GM19455 (cell line): ENCODE data around the gene LIPJ.

Experiments used
- ATAC-seq: cut with Tn5 transposase; IDR thresholded peaks from one replicate; pipeline ENCODE4 v1.9.1; 2021; ENCODE audit not compliant: unreplicated experiment

The LIPJ gene

DNA sequence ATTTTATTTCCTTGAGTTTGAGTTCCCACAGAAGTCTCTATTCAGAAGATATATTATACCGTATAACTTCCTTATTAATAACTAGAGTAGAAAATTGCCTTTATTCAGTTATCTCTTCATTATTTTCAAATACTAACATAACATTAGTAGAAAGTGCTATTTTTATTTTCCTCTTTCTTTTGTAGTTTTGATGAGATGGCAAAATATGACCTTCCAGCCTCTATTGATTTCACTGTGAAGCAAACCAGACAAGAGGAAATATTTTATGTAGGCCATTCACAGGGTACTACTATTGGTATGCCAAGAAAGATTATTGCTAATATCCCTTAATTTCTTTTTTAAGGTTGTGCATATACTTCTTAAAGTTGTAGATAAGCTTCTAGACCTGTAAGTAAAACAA, 7.9 kb downstream of the LIPJ start:
- ATAC-seq: no peak

DNA sequence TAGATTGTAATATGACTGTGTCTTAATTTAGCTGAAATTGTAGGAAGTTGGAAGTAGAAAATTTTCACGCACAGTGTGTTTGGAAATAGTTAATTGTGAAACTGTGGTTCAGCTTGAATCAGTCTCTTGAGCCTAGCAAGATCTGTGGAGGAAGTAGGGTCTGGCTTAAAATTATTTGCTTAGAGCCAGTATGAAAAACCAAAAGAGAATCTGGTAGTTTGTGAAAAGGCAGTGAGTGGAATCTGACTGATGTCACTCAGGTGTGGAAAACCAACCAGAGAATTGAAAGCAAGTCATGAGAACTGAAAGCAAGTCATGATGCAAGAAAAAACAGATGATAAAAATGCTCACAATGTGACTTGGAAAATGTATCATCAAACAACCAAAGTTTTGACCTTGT, 11.5 kb downstream of the LIPJ start:
- ATAC-seq: peak; percentile 89

DNA sequence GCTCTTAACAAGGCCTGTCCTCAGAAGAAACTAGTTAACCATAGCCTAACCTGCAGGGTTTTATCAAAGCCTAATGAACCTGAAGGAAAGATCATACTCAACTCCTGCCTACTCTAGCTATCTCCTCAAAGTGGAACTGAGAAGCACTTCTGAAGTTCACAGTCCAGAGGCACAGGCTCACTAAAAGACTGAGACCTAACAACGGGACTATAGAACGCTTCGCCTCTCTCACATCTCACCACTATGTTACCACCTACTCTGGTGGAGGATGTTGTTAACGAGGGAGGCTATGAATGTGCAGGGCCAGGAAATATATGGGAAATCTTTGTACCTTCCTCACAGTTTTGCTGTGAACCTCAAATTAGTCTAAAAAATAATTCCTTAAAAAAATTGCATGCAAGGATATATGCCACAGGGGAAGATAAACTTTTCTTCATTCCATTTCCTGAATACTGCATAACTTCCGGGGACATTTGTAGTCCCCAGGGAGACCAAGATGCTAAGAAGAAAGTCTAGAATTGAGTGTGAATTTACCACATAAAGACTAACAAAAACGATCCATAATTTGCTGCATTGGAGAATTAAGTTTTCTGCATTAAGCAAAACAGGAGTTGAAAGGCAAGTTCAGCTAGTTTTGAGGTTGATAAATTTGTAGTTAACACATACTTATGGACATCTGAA, 21.6 kb downstream of the LIPJ start:
- peak; percentile 57 for ATAC-seq

DNA sequence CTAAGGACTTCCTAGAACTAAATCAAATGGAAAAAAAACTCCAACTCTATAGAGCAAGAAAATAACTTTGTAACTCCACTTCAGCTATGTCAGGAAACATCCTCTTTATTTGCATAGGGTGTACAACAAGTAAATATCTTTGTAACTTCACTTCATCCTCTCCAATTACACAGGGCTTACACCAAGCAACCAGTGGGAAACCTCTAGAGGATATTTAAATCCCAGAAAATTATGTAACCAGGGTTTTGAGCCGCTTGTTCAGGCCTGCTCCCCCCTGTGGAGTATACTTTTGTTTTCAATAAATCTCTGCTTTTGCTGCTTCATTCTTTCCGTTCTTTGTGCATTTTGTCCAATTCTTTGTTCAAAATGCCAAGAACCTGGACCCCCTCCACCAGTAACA, 22.2 kb downstream of the LIPJ start:
- no peak for ATAC-seq

DNA sequence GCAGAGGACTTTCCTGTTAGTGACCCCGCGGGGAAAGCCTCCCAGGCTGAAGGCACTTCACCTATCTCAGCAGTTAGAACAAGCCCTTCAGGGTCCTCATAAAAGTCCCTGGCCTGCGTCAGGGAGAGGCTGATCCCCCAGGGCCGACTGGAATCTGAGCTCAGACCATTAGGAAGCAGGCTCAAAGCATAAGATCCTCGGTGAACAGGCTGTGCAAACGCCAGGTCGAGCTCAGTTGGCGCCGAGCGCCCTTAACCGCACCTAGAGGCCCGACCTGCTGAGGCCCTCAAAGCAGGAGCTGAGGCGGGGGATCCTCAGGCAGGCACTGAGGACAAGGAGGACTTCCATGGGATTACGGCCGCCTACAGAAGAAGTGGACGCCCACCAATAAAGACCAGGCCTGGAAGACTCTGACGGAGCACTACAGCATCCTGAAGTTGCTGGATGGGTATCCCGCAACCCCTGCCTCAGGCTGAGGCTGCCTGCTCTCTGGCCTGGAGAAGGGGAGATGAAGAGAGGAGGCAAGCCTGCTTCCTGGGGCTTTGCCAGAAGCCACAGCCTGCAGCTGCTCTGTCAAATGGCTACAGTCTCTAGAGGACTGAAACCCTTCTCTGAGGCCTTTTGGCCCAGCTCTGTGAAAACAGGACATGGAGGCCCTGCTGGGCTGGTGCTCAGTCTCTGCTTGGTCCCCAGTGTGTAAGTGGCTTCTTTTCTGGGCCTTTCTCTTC, 29.9 kb downstream of the LIPJ start:
- no peak for ATAC-seq

DNA sequence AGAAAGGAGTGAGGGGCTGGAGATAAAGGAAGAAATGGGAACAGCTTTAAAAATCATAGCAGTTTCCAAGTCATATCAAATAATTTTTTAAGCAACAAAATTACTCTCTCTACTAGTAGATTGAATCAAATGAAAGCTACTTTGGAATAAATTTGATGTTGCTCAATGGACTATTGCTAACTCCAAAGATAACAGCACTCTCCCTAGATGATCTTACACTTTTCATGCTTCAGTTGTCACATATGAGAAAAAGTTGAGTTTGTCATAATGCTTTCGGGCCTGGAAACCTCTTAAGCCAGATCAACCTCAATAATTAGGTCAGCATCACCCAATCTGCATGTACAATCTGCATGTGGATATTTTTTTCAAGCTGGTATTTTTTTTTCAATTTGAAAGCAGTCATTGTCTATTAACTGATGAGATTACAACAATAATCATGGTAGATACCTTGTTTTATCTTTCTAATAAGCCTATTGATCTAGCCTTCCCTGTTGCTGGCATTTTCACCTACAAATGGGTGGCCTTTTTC, 31.3 kb downstream of the LIPJ start:
- ATAC-seq: no peak

DNA sequence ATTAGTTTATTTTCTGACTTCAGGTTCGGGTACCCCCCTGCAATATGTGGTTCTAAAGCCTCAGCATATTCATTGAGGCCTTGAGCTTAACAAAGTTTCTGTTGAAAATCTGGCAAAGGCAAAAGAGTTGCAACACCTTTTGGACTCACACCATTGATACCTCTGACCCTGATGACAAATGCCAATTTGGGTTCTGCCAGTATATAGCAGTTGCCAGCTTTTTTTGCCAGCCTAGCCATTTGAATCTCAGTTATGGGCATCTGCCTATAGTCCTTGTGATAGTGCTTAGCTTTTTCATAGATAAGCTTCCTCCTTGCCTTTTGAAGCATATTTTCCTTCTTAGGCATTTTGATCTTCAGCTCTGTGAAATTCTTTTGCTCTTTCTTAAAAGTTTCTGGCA, 31.9 kb downstream of the LIPJ start:
- ATAC-seq: no peak

DNA sequence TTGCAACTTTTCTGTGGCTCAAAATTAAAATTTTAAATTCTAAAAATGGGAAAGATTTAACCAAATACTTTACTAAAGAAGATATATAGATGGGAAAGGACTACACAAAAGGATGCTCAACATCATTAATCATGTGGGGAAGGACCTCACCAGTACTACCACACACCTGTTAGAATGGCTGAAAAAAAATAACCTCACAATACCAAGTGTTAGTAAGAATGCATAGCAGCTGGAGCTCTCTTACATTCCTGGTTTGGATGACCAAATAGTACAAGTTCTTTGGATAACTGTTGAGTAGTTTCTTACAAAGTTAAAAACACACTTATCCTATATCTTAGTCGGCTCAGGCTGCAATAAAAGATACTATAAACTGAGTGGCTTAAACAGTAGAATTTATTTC, 33.9 kb downstream of the LIPJ start:
- ATAC-seq: no peak

DNA sequence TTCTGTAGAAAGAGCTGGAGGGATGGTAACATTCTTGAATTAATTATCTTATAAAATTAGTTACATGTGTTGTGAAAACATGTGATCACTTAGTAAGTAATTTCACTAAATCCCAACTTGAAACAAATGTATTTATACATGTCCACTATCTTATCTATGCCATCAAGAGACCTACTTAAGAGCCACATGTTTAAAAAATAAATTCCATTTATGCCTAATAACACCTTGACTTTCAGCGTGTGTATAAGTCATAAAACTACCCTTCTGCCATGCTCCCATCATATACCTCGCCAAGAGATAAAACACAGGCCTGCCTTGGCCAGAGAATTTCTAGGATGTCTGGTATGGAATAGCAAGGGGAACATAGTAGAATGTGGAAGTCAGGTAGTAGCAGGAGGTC, 37.3 kb downstream of the LIPJ start:
- no peak for ATAC-seq

DNA sequence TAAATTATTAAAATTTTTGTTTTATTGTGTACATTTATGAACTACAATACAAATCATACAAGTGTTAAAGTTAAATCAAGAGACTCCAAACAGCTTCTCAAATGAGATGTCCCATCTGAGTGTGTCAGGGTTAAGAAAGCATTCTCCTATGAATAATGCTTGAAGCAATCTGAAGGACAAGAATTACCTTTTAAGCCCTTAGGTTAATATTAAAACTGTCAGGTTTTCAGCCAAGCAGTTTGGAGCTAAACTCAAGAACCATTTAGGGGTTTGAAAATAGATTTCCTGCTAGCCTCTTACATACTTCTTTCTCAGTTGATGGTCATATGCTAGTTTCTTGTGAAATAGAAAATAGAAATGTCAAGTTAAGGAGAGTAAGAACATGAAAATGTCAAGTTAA, 38.3 kb downstream of the LIPJ start:
- no peak for ATAC-seq

DNA sequence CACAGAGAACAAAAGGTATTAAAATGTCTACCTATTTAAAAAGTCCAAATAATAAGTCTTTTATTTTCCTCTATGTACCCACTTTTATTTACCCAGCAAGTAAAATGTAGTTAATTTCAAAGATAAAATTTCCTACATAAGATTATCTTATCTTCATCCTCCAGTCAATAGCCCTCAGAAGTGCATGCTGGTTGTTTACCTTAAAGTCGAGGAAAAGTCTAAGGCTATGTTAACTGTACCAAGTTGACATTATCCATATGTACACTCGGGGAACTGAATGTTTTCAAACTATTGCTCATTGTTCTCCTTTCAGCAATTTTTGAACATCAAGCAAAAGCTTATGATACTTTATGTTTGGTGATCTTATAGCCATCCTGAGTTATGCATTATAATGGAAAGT, 53.6 kb downstream of the LIPJ start:
- no peak for ATAC-seq

DNA sequence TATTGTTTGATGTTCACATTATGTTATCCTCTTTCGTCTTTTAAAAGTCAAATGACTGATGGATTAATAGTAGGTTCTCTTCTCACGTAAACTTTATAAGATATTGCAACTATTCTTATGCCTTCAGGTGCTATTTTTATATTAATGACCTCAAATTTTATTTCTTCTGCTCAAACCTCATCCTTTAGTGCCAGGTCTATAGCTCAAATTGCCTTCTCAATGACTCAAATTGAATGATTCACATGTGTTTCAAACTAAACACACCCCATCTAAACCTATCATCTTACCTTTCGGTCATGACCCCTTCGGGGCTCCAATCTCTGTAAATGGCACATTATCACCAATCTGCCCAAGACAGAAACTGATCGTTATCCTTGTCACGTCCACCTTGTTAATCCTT, 55.6 kb downstream of the LIPJ start:
- ATAC-seq: no peak

DNA sequence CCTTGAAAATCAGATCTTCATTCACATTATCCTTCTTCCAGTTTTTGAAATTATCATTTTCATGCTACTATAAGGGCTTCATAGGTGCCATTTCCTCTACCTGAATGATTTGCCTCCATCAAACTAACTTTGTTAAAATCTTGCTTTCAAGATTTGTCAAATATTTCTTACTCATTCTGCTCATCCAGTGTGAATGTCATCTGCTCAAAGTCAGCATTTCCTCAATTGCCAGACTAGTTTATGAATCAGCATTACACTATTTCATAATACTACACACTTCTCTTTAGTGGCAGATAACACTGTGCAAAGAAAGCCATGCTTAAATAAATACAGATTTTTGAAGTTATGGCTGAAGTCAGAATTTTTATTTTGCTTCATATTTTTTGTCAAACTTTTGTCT, 56.4 kb downstream of the LIPJ start:
- ATAC-seq: no peak

DNA sequence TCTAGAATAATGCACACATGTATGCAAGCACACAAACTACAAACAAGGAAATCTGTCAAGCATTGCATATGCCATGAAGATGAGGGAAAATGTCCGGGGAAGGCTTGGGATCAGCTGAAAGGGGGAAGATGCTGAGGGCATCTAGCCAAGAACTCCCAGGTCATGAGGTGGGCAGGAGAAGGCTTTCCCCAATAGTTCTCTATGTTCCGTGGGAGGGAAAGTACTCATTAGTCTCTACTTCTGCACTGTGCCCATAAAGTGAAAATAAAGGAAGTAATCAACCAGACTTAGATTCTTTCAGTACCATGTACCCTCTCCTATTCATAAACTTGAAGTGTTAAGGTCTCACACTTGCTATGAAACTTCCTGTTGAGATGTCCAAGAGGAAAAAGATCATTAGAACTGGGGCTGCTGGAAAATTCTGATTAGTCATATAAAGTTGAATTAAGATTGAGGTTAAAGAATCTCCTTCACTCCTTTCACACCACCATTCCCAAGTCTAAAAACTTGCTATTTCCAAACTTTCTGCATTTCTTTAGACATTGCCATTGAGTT, 60.6 kb downstream of the LIPJ start:
- no peak for ATAC-seq

DNA sequence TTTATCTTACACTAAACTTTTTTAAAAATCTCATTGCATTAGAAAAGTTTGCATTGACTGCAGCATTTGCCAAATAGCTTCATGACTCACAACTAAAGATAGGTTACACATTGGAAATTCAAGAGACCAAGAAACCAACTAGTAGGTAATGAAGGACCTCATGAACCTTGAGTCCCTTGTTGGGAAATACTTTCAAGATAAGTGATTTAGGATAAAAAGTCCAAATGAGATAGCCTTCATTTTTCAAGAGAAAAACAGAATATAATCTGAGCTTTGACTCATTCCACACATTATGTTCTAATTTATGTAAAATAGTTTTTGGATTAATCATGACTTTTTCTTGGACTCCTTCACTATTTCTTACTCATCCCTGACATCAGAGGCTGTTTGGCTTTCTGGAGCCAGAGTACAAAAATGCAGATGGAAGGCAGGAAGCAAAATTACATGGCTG, 64.6 kb downstream of the LIPJ start:
- ATAC-seq: no peak

DNA sequence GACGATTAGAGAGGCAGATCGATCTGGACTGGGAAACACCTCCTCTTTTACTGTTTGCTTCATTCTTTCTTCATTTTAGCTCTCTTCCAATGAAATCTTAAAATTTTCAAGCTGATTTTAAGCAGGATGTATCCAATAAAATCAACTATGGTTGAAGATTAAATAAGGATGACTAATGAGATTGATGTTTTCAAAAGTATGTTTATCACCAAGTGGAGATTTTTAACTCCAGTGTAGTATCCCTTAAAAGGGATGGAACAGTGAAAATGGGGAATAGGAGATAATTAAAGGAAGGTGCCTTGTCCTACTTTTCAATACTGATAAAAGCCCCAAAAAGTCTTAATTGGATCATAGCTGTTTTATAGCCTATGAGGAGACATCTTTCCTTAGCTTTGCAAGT, 66.1 kb downstream of the LIPJ start:
- ATAC-seq: no peak
